ENCODE measurements around the gene CNTNAP2. TPM values are rescaled to one million over a fixed set of nuclear protein-coding genes. Genes with fewer than 3 reads are reported as not detected.

The CNTNAP2 gene
- total and polyA plus RNA-seq, 4 donors: 0.14 to 2.3 (median 1.1) TPM

GRCh38 chr7:147833557-147833956, 1717.0 kb downstream of the CNTNAP2 start:
- no peak for TF ChIP-seq HNF4A (conservative IDR thresholded peaks at IDR 0.05)
- no peak for TF ChIP-seq EGR1 (IDR thresholded peaks at IDR 0.05; ENCODE audit: low read depth in 2 of 2)
- no peak for TF ChIP-seq SP1 (IDR thresholded peaks at IDR 0.05)
- no peak for TF ChIP-seq RAD21 (IDR thresholded peaks at IDR 0.05)
- no peak for TF ChIP-seq MAX (IDR thresholded peaks at IDR 0.05)
- TF ChIP-seq ATF3 (IDR thresholded peaks at IDR 0.05): no peak
- no peak for TF ChIP-seq FOXA1 (IDR thresholded peaks at IDR 0.05)
- no peak for TF ChIP-seq GABPA (IDR thresholded peaks at IDR 0.05 in 1 of 2, conservative IDR thresholded peaks at IDR 0.05 in 1 of 2)
- no peak for DNase-seq (ENCODE audit: low spot score)
- H3K9me3 ChIP-seq (ENCODE audit: control insufficient read depth in 4 of 4, low read length in 3 of 4): peaks cover 0 to 10% (median 4%) of the 10 kb centered on the region in 4 donors
- H3K4me1 ChIP-seq (ENCODE audit: control insufficient read depth in 4 of 4, insufficient read depth in 4 of 4, low read length in 3 of 4): no peaks in the 10 kb centered on the region
- 68% methylated on average over 6 of the region's 6 CpGs for WGBS
- no peaks in the 10 kb centered on the region for H3K36me3 ChIP-seq (ENCODE audit: control insufficient read depth in 4 of 4, insufficient read depth in 3 of 4, low read depth in 1 of 4, low read length in 3 of 4)
- H3K9ac ChIP-seq (ENCODE audit: low read depth in 1 of 2, low read length in 2 of 2): no peak overlapping the region
- no peaks in the 10 kb centered on the region for H3K27me3 ChIP-seq (ENCODE audit: control insufficient read depth in 4 of 4, insufficient read depth in 4 of 4, low read length in 3 of 4)
- no peak overlapping the region for H3K4me3 ChIP-seq (ENCODE audit: low read depth in 1 of 3, low read length in 3 of 3)
- H3K27ac ChIP-seq (ENCODE audit: low read depth in 1 of 2, low read length in 2 of 2): no peak overlapping the region

- DNase-seq (ENCODE audit: low spot score): no peak
- no peaks in the 10 kb centered on the region for H3K27me3 ChIP-seq (ENCODE audit: control insufficient read depth in 4 of 4, insufficient read depth in 4 of 4, low read length in 3 of 4)
- H3K9ac ChIP-seq (ENCODE audit: low read depth in 1 of 2, low read length in 2 of 2): no peak overlapping the region
- H3K27ac ChIP-seq (ENCODE audit: low read depth in 1 of 2, low read length in 2 of 2): no peak overlapping the region
- TF ChIP-seq SP1 (IDR thresholded peaks at IDR 0.05) (no peak), YY1 (IDR thresholded peaks at IDR 0.05) (no peak), REST (IDR thresholded peaks at IDR 0.05) (no peak), FOXA1 (IDR thresholded peaks at IDR 0.05) (no peak), MAX (IDR thresholded peaks at IDR 0.05) (no peak), ZBTB33 (IDR thresholded peaks at IDR 0.05) (no peak)
- no peak overlapping the region for H3K4me3 ChIP-seq (ENCODE audit: low read depth in 1 of 3, low read length in 3 of 3)
- peaks cover 0 to 10% (median 4%) of the 10 kb centered on the region in 4 donors for H3K9me3 ChIP-seq (ENCODE audit: control insufficient read depth in 4 of 4, low read length in 3 of 4)
- H3K4me1 ChIP-seq (ENCODE audit: control insufficient read depth in 4 of 4, insufficient read depth in 4 of 4, low read length in 3 of 4): no peaks in the 10 kb centered on the region
- no peaks in the 10 kb centered on the region for H3K36me3 ChIP-seq (ENCODE audit: control insufficient read depth in 4 of 4, insufficient read depth in 3 of 4, low read depth in 1 of 4, low read length in 3 of 4)
- WGBS: 45% methylated on average over 1 of the region's 1 CpG
These were observed 1717.4 kb downstream of the CNTNAP2 start for GRCh38 chr7:147833970-147834369.

- Histone ChIP-seq H3K9ac (ENCODE audit: low read depth in 1 of 2, low read length in 2 of 2) (no peak overlapping the region), H3K4me1 (ENCODE audit: control insufficient read depth in 4 of 4, insufficient read depth in 4 of 4, low read length in 3 of 4) (no peaks in the 10 kb centered on the region), H3K36me3 (ENCODE audit: control insufficient read depth in 4 of 4, insufficient read depth in 3 of 4, low read depth in 1 of 4, low read length in 3 of 4) (no peaks in the 10 kb centered on the region), H3K27ac (ENCODE audit: low read depth in 1 of 2, low read length in 2 of 2) (no peak overlapping the region), H3K9me3 (ENCODE audit: control insufficient read depth in 4 of 4, low read length in 3 of 4) (no peaks in the 10 kb centered on the region), H3K27me3 (ENCODE audit: control insufficient read depth in 4 of 4, insufficient read depth in 4 of 4, low read length in 3 of 4) (no peaks in the 10 kb centered on the region), H3K4me3 (ENCODE audit: low read depth in 1 of 3, low read length in 3 of 3) (no peak overlapping the region)
- TF ChIP-seq ZBTB33 (IDR thresholded peaks at IDR 0.05): no peak
- no peak for TF ChIP-seq HNF4A (conservative IDR thresholded peaks at IDR 0.05)
- no peak for TF ChIP-seq FOXA1 (IDR thresholded peaks at IDR 0.05)
- no peak for TF ChIP-seq MAX (IDR thresholded peaks at IDR 0.05)
- no peak for TF ChIP-seq YY1 (IDR thresholded peaks at IDR 0.05)
- no peak for TF ChIP-seq GABPA (IDR thresholded peaks at IDR 0.05 in 1 of 2, conservative IDR thresholded peaks at IDR 0.05 in 1 of 2)
- DNase-seq (ENCODE audit: low spot score): no peak
These were observed 1736.2 kb downstream of the CNTNAP2 start for GRCh38 chr7:147852833-147853232.
